GM20000 (cell line): ENCODE measurements around the gene GAPVD1.
A peak's percentile ranks its signal among the peaks of the same experiment; 100 is the strongest.

Source experiments
- DNase-seq: peaks from one replicate; pipeline ENCODE4 v3.0.0; 2012; ENCODE audit warnings: low spot score
- TF ChIP-seq, protein P1 (sequence below): IDR thresholded peaks from 2 replicates; pipeline ENCODE4 v1.5.1; 2012; ENCODE audit warnings: mild to moderate bottlenecking, control low read depth; ENCODE audit errors: extremely low read depth, missing control alignments

Gene GAPVD1

DNA sequence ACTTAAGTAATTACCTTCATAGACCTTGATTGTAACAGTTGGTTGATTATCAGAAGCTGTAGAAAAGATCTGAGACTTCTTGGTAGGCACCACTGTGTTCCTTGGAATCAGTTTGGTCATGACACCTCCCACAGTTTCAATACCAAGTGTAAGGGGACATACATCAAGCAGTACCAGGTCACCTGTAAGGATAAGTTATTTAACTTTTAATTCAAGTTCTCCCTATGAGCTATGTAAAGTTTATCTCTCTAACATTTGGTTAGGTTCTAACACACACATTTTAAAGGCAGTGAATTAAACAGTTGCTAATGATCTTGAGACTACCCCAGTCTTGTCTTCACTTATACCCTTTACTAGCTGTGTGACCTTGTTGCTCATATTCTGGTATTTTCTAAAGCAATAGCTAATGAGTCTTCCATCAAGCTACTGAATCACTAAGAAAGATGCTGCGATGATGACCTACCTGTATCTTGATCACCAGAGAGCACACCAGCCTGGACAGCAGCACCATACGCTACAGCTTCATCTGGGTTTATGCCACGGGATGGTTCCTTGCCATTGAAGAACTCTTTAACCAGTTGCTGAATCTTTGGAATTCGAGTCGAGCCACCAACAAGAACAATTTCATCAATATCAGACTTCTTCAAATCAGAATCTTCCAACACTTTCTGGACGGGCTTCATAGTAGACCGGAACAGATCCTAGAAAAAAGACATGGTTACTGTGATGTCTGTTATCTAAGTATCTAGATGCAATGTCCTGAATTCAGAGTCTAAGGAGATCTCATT is 23.3 kb upstream of the GAPVD1 start:
- TF ChIP-seq, protein P1, sequence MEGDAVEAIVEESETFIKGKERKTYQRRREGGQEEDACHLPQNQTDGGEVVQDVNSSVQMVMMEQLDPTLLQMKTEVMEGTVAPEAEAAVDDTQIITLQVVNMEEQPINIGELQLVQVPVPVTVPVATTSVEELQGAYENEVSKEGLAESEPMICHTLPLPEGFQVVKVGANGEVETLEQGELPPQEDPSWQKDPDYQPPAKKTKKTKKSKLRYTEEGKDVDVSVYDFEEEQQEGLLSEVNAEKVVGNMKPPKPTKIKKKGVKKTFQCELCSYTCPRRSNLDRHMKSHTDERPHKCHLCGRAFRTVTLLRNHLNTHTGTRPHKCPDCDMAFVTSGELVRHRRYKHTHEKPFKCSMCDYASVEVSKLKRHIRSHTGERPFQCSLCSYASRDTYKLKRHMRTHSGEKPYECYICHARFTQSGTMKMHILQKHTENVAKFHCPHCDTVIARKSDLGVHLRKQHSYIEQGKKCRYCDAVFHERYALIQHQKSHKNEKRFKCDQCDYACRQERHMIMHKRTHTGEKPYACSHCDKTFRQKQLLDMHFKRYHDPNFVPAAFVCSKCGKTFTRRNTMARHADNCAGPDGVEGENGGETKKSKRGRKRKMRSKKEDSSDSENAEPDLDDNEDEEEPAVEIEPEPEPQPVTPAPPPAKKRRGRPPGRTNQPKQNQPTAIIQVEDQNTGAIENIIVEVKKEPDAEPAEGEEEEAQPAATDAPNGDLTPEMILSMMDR = no peak
- DNase-seq = no peak

DNA sequence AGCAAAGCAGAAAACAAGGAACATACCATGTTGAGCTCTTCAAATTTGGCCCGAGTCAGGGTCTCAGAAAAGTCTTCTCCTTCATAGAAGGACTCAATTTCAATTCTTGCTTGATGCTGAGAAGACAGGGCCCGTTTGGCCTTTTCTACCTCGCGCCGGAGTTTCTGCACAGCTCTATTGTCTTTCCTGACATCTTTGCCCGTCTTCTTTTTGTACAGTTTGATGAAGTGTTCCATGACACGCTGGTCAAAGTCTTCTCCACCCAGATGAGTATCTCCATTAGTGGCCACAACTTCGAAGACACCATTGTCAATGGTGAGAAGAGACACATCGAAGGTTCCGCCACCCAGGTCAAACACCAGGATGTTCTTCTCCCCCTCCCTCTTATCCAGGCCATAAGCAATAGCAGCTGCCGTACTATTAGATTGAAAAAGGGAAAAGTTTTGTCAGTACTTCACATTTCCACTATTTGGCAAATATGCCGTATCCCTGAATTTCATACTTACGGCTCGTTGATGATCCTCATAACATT is 22.6 kb upstream of the GAPVD1 start:
- no peak for DNase-seq
- TF ChIP-seq, protein P1 = no peak

DNA sequence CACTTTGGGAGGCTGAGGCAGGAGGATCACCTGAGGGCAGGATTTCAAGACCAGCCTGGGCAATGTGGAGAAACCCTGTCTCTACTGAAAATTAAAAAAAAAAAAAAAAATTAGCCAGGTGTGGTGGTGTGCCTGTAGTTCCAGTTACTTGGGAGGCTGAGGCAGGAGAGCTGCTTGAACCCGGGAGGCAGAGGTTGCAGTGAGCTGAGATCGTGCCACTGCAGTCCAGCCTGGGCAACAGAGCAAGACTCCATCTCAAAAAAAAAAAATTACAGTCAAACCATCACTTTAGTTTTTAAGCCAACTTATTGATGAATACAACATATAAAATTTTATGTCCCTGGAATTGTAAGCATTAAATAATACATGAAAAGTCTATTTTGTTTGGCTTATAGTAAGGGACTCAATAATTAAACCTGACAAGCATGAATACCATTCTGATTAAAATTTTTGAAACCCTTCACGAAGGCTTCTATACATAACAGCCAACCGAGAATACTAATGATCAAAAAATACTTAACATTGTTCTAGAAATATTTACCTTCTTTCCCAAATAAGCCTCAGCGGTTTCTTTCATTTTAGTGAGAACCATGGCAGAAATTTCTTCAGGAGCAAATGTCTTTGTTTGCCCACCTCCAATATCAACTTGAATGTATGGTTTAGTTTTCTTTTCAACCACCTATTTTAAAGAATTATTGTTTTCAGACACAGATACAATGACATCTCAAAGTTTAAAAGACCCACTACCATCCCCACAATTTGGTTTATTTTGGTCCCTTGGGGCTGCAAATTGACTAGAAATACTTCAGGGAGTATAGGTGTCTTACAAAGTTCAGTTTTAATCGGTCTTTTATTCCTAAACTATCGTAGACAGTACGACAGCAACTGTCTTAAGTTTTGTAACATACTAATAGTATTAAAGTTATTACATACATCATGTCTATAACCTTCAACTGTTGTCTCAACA is 21.7 kb upstream of the GAPVD1 start:
- TF ChIP-seq, protein P1 = no peak
- no peak for DNase-seq

DNA sequence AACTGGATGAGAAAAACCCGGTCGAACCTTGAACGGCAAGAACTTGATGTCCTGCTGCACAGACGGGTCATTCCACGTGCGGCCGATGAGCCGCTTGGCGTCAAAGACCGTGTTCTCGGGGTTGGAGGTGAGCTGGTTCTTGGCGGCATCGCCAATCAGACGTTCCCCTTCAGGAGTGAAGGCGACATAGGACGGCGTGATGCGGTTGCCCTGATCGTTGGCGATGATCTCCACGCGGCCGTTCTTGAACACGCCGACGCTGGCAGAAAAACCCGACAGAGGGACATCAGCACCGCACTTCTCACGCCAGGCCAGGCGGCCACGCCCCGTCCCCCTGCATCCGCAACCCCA is 21.0 kb upstream of the GAPVD1 start:
- TF ChIP-seq, protein P1 = no peak

DNA sequence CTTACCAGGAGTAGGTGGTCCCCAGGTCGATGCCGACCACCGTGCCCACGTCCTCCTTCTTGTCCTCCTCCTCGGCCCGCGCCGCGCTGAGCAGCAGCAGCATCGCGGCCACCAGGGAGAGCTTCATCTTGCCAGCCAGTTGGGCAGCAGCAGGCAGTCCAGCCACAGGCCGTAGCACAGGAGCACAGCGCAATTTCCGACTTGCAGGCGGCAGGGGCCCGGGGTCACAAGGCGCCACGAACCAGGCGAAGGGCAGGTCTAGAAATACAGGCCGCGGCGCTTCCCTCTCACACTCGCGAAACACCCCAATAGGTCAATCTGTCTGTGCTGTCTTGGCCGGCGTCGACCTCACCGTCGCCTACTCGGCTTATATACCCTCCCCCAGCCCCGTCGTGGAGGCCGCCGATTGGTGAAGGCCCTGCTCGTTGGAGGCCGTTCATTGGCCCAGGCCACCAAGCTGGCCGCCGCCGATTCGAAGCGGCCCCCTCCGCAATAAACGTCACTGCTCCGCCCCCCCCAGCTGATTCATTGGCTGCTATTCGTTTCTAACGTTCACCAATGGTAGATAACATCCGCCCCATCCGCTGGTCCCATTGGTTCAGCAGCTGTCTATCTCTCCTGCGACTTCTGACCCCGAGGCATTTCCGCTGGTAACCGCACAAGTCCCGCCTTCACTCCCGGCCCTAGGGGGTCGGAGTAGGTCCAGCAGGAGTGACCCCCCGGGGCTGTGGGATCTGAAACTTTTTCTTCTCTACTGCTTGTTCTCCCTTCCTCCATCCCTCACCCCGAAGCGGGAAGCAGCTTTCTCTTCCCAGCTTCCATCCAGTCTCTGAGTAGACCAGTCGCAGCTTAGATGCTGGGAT is 20.4 kb upstream of the GAPVD1 start, which contains the start of gene HSPA5:
HSPA5 (minus strand) TSS at position 344 of the 863 bp plus-strand sequence; CDS start at position 127, 217 bp downstream.
- TF ChIP-seq, protein P1 = no peak

More for the DNA sequence above, 21.0 kb upstream of the GAPVD1 start:
- DNase-seq = peak; percentile 7

DNA sequence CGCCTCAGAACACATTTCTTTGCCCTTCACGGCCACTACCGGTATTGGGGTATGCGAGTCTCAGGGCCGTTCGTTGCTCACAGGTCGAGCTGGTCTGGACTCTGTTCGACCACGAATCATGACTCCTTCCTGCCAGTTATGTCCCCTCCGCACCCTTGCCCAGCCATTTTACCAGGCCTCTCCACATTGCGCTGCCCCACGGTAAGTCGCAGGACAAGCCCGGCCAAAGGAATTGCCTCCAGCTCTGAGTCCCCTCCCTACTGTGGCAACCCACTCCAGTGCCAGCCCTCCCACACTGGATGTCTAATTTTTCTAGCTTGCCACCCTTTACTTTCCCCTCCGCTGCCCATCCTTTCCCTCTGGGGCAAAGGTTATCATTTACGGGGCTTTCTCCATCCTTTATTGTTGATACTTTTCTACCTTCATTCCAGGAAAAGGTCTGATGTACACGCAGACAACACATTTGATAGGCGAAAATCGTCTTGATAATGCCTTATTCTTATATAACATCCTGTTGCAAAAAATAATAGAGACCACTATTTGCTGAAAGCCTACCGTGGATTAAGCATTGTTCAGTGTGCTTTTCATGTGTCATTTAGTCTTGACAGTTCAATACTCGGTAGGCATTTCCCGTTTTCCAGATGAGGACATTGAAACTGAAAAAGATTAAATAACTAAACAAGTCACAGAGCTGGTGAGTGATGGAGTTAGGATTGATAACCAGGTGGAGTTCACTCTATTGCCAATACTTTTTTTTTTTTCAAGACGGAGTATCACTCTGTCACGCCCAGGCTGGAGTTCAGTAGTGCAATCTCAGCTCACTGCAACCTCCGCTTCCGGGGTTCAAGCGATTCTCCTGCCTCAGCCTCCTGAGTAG is 19.5 kb upstream of the GAPVD1 start:
- TF ChIP-seq, protein P1 = no peak
- no peak for DNase-seq

More for the DNA sequence above, 20.4 kb upstream of the GAPVD1 start, which contains the start of gene HSPA5:
- peak; percentile 95 for DNase-seq
